GM19193 (cell line): ENCODE results near the gene CCDC6.

Experiments used
- POLR2A ChIP-seq: IDR thresholded peaks from 4 replicates; pipeline ENCODE4 v1.6.1; 2011; ENCODE audit not compliant: insufficient read depth, insufficient read length; ENCODE audit errors: extremely low read depth

CCDC6 gene

DNA sequence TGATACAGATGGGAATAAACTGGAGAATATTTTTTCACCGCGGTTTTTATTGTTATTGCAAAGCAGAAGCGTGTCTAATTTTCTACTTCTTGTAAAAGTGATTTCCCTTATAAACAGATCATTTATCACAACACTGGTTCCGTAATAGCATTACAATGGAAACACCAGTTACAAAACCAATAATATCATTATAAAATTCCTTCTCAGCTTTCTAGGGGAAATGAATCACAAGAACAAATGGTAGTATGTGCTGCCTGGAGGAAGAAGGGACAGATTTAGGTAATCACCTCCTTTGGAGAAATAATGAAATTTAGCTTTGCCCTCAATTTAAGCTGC lies 2.4 kb upstream of the CCDC6 start:
- TF ChIP-seq POLR2A = no peak

DNA sequence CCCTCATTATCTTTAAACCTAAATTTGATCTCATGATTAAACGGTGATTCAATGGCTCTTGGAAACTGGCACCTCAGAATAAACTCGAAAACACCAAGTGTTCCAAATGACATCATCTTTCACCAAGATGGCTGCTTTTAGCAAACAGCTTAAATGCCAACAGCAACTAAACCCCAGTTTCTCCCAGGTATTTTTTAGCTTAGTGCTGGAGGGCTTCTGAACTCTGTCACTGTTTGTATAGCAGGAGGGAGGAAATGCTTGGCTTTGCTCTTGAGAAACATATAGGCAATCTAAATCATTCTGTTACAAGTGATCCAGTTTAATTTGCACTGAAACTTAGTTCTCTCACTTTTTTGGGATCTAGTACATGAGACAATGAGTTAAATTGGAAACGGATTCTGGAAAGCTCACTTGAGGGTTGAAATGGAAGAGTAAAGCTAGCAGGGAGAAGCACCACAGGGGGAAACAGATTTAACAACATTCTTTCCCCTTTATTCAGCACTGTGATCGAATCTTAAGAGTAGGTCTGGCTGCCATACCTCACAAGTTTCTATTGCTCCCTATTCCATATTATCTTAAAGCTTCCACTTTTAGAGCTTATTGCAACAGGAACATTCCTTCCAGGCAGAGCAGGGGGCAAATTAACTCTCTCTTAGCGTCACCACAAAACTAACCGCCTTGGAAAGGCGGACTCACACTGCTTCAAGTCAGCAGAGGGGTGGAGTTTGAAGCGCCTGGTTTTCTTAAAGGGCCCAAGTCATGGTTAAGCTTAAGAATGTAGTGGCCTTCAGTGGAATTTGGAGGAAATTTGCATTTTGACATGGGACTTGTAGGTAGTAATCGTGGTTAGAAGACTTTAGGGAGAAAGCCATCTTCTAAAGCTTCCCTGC lies 1.8 kb upstream of the CCDC6 start:
- peak; percentile 30 for TF ChIP-seq POLR2A

DNA sequence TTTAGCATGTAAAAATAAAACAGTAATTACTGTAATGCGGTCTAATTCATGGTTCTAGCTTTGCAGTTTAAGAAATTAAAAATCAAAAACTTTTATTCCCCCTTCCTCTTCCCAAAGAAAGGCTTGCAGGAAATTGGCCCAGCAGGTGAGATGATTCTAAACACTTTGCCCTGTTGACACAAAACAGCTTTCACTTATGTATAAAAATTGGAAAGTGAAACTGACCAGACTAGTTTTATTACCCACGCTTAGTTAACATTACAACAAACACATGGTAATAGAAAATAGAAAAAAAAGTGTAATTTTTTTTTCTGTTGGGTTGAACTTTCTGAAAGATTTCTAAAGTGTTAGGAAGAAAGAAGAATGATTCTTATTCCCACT lies 1.2 kb upstream of the CCDC6 start:
- no peak for TF ChIP-seq POLR2A

DNA sequence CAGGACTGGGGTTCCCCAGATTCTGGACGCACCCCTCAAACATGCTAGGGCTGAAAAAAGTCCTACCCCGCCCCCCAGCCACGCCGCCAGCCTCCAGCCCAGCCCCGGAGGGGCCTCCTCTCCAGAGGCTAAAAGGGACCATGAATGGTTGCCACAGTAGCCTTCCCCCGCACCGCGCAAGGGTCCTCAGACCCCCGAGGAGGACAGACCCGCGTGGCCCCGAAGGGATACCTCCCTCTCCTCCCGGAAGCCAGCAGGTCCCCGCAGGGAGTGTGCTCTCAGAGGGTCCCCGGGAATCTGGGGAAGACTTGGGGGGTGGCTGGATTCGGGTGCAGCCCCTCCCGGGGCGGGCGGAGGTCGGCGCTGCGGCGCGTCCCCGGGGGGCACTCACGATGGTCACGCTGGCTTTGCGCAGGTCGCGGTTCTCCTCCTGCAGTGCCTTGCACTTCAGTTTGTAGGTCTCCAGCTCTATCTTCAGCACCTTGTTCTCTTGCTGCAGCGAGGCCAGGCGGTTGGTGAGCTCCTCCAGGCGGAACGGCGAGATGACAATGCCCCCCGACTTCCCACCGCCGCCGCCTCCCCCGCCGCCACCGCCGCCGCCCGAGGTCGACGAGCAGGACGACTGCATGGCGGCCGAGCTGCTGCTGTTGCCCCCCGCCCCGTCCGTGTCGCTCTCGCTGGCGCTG lies 482 bp downstream of the CCDC6 start:
- TF ChIP-seq POLR2A = no peak

DNA sequence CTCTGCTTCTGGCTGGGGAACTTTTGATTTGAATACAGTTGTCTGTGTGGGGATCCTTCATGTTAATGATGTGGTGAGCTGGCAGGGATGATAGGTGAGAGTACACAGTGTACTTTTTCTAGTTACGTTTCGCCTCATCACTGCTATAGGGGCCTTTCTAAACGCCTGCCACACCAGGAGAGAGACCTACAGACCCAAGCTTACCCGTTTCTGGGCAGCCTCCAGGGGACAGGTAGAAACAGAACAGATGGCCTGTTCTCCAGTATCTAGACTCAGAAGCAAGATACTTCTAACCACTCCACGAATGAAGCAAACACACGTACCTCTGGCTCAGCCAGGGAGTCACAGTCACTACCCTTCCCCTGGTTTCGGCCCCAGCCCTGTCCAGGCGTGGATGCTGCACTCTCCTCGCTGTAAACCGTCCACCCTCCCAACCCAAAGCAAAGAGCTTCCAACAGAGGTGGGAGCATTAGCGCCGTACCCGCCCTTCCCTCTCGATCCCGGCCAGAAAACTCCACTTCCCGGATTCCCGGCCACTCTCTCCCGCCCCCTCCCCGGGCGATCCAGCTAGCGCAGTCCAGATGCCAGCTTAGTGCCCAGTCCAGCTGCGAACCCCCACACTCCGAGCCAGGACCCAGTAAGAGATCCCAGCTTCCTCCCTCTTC lies 1.2 kb downstream of the CCDC6 start:
- TF ChIP-seq POLR2A = peak; percentile 42

DNA sequence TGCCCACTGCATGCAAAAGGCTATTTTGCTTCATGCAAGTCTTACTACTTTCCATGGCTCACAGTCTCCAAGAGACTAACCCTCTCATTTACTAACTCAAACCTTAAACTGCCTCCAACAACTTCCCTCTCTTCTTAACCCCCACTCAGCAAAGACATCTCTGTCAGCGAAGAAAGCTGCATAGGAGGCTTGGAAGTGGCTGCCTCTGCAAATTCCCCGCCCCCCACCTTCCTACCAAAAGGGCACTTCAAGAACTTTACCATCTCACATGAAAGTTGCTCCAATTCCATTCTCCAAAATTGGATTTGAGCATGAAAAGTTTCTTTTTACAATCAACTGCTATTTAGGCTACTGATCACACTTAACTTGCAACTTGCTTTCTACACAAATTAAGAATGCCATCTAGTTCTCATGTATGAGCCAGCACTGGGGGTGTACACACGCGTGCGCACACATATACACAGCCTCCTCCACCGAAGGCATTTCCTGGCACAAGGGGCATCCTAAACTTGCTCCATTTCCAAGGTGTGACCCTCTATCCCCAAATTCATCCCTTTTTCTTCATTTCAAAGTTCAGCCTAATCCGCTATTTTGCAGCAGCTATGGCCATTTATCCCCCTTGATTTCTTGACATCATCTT lies 1.8 kb downstream of the CCDC6 start:
- TF ChIP-seq POLR2A = no peak

DNA sequence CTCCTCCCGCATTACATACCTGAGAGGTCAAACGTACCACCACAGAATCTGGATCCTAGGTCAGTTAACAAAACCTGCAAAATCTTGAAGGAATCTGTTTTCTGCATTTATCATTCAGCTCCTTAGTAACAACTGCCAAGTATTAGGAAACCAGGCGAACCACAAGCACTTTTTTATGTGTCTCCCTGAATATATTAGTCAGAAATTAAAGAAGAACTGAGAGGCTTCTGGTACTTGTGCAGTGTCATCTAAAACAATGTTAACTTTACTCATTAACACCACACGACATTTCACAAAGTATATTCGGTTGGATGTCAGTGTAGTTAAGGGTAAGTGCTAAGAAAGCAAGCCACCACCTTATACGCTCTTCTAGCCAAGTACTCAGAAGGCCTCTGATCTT lies 2.5 kb downstream of the CCDC6 start:
- no peak for TF ChIP-seq POLR2A

DNA sequence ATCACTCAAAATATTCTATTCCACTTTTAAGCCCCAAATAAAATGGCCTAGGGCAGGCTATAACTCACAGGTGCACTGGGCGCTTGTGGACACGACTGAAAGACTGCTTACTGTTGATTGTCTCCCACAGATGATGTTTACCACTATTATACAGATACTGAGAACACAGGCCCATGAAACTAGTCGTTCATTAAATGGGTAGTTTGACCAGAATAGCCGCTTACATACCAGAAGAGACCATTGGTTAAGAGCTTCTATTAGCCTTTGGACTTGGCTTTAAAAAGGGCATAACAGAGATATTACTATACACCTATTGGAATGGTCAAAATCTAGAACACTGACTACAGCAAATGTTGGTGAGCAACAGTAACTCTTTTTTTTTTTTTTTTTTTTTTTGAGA lies 4.3 kb downstream of the CCDC6 start:
- no peak for TF ChIP-seq POLR2A

DNA sequence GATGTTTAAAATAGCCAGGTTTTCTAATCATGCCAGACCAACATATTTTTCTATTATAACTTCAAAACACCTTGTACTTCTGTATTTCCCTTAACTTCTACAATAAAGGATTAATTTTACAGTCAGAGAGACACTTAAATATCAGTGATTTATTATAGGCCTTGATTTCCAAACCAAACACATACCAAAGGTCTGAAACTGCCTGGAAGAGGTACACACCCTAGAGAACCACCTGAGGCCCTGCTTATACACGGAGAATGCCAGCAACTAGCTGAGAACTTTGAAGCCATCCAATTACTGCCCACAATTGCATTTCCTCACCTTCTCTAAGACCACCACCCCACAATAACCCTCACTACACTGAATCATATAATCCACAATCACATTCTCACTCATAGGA lies 4.9 kb downstream of the CCDC6 start:
- no peak for TF ChIP-seq POLR2A

DNA sequence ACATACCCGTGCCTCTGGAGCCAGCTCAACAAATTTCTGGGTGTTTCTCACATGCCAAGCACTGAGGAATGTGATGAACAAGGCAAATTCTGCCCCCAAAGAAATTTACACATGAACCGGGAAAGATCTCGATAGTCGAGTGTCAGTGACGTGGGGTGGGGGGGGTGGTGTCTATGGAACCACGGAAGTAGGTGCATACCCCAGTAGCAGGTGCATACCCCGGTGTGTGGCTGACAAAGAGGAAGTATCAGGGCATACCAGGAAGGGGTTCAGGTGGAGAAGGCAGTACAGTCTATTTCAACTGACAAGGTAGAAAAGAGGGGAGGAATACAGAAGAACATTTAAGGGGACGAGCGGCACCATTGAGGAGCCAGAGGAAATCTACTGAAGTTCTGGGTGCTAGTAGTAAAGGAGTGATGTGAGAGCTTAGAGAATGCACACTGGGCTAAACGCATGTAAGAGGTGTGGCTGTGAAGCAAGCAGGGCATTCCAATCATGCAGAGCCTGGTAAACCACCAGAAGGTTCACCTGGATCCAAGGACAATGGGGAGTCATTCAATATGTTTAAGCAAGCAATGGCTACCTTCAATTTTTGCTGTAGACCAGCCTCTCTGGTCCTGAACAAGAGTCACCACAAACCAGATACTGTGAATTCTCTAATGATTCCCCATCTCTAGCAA lies 6.2 kb downstream of the CCDC6 start:
- no peak for TF ChIP-seq POLR2A

DNA sequence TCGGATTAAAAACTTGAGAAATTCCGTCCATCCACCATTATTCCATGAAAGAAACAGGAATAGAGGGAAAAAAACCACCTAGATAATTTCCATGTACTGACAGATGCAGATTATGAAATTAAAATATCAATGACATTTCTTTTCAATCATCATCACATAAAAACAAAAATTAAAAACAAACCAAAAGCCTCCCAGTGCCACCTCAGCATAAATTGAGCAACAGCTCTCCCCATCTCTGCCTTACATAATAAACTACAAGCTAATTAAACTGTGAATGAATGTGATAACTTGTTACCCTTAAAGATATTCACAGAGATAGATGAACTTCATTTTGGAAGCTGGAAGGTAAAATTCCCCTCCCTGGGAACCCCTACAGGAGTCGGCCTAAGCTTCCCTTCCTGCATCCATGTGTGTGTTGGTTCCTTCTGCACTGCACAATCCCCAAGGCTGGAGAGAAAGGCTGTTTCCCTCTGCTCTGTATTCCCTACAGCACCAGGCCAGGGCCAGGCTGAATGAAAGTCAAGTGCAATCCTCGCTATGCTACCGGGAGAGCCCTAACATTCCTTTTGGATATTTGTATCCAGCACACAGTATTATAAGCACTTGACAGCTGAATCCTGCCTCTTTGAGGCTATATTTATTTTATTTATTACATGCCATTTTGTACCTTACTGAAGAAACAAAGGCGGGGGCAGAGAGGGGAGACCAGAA lies 8.1 kb downstream of the CCDC6 start:
- no peak for TF ChIP-seq POLR2A

DNA sequence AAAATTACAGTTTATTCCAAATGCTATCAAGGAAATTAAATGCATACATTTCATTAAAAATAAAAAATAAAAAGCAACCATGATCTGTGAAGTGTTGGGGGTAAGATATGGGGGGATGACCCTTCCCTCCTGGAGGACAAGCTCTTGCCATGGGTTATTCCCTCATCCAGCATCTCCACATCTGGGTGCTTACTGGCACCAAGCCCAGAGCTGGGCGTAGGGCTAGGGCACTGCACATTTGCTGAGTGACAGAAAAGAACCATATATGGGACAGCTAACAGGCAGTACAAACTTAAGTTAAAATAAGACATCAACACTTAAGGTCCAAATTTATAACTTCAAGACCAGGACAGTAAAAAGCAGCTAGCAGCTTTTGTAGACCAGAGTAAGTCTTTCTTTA lies 10.2 kb downstream of the CCDC6 start:
- no peak for TF ChIP-seq POLR2A

DNA sequence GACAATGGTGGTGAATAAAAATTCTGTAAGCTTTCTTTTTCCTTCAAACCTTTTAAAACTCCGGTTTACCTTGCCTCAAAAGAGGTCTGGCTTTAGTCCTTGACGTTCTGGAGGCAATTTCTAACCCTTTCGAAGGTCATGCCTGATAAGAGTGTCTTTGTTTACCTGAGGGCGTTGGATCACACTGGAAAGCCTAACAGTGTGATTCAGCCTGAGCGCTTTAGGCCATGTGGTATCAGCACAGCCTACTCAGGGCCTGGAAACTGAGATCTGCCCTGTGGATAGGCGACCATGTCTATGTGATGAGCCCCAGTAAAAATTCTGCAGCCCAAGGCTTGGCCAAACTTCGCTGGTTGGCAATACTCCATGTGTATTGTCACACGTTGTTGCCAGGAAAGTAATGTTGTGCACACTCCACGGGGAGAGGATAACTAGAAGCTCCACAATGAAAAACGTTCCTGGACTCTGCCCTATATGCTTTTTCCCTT lies 10.7 kb downstream of the CCDC6 start:
- no peak for TF ChIP-seq POLR2A

DNA sequence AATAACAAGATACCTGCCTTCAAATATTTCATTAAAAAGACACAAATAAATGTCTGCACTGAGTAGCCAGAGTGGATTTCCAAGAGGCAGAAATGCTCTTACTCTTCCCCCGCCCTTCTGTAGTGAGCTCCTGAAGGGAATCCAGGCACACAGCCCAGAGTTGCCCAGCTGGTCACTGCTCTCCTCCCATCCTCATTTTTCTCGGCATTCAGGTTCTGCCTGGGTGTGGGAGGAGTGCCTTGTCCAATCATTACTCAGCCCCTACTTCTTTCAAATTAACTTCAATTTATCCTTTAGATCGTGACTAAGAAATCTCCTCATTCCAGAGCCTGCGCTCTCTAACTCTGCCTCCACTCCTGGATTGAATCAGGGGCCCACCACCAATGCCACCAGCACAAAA lies 12.2 kb downstream of the CCDC6 start:
- TF ChIP-seq POLR2A = no peak
